Spinal cord (tissue), 10 donors: ENCODE results near the gene PCBD2. TPM values are rescaled to one million over a fixed set of nuclear protein-coding genes. Genes with fewer than 3 reads are reported as not detected.

Experiments
- DNase-seq, 6 donors: peaks; one replicate each; pipeline versions ENCODE4 v3.0.0 to v3.0.0-alpha.2; 2013 to 2015; ENCODE audit warnings: low spot score in 6 of 6, low read depth in 4 of 6
- H3K27ac ChIP-seq: one replicate; pipeline ENCODE4 v1.5.1; 2013; ENCODE audit warnings: low read depth, low read length, control low read depth
- H3K27me3 ChIP-seq: one replicate; pipeline ENCODE4 v1.6.1; 2013; ENCODE audit warnings: low read length; ENCODE audit not compliant: control insufficient read depth, insufficient read depth
- H3K36me3 ChIP-seq: one replicate; pipeline ENCODE4 v1.6.1; 2013; ENCODE audit warnings: low read length; ENCODE audit not compliant: control insufficient read depth, insufficient read depth
- H3K4me1 ChIP-seq: one replicate; pipeline ENCODE4 v1.6.1; 2013; ENCODE audit warnings: low read length; ENCODE audit not compliant: control insufficient read depth, insufficient read depth
- H3K4me3 ChIP-seq: one replicate; pipeline ENCODE4 v1.5.1; 2013; ENCODE audit warnings: low read depth, low read length, control low read depth
- H3K9me3 ChIP-seq: one replicate; pipeline ENCODE4 v1.6.1; 2013; ENCODE audit warnings: low read length; ENCODE audit not compliant: control insufficient read depth, insufficient read depth
- WGBS: methylation state at CpG from one replicate; pipeline ENCODE4 v1.1.5; 2013; ENCODE audit warnings: missing lambda C conversion rate; ENCODE audit not compliant: insufficient coverage; 5-methylcytosine and 5-hydroxymethylcytosine counted together
- polyA plus RNA-seq, 2 donors: library from polyadenylated mRNA; unstranded; fragments of 120-200 nt; gene quantifications; one replicate each; pipeline ENCODE4 v1.2.1, GENCODE V29; 2013; ENCODE audit not compliant: insufficient read length in 2 of 2
- total RNA-seq, 2 donors: library from RNA; depleted of rRNA in 1 of 2; stranded (reverse); fragments of 120-200 nt in 1 of 2; fragments of >200 nt in 1 of 2; gene quantifications; one replicate each; pipeline versions ENCODE4 v1.2.3 to v1.2.4, GENCODE V29; 2013 to 2014
- donor health status: healthy.

Gene PCBD2
- total and polyA plus RNA-seq, 4 donors, result 9.4 to 12.9 (median 11.4) TPM

DNA sequence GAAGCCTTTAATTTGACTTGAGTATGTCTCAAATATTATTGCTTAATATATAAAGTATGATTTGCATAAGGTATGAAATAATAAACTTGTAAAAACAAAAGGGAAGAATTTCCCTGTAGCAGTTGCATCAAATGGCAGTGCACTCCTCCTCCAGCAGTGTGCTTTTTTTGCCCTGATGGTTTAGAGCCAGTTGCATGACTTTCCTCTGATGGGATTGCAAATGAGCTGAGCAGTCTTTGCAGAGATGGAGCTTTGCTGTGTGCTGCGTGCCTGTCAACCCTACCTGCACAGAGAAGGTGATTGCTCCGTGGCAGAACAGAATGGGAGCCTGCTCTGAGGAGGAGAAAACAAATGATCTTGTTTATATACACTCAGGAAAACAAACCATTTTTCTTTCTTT, 40.1 kb downstream of the PCBD2 start:
- no peaks in the 10 kb centered on the region for H3K9me3 ChIP-seq
- no peak overlapping the region for H3K4me3 ChIP-seq
- DNase-seq, result peak in 1 of 6 donors; percentile 27
- no peaks in the 10 kb centered on the region for H3K27me3 ChIP-seq
- no CpG with 5 or more reads among the region's 2 CpGs for WGBS
- H3K36me3 ChIP-seq, result peaks cover 2% of the 10 kb centered on the region
- H3K4me1 ChIP-seq, result no peaks in the 10 kb centered on the region
- no peak overlapping the region for H3K27ac ChIP-seq

- Histone ChIP-seq H3K4me3 (no peak overlapping the region), H3K4me1 (no peaks in the 10 kb centered on the region), H3K27ac (no peak overlapping the region), H3K36me3 (no peaks in the 10 kb centered on the region), H3K9me3 (peaks cover 1% of the 10 kb centered on the region), H3K27me3 (no peaks in the 10 kb centered on the region)
- 94% methylated on average over 2 of the region's 5 CpGs for WGBS
- no peak for DNase-seq
Measured at GRCh38 chr5:134948911-134949310, 44.0 kb downstream of the PCBD2 start.

GRCh38 chr5:134949316-134949715, 44.4 kb downstream of the PCBD2 start:
- H3K9me3 ChIP-seq, result peaks cover 5% of the 10 kb centered on the region
- H3K27me3 ChIP-seq, result no peaks in the 10 kb centered on the region
- no peaks in the 10 kb centered on the region for H3K4me1 ChIP-seq
- no peak overlapping the region for H3K27ac ChIP-seq
- H3K36me3 ChIP-seq, result no peaks in the 10 kb centered on the region
- WGBS, result 84% methylated on average over 5 of the region's 5 CpGs
- no peak for DNase-seq
- H3K4me3 ChIP-seq, result no peak overlapping the region

GRCh38 chr5:134957920-134958608, 53.1 kb downstream of the PCBD2 start:
- Histone ChIP-seq H3K27ac (no peak overlapping the region), H3K36me3 (peaks cover 5% of the 10 kb centered on the region), H3K4me1 (no peaks in the 10 kb centered on the region), H3K9me3 (peaks cover 5% of the 10 kb centered on the region), H3K4me3 (no peak overlapping the region), H3K27me3 (no peaks in the 10 kb centered on the region)
- no peak for DNase-seq
- WGBS, result 75% methylated on average over 3 of the region's 4 CpGs

DNA sequence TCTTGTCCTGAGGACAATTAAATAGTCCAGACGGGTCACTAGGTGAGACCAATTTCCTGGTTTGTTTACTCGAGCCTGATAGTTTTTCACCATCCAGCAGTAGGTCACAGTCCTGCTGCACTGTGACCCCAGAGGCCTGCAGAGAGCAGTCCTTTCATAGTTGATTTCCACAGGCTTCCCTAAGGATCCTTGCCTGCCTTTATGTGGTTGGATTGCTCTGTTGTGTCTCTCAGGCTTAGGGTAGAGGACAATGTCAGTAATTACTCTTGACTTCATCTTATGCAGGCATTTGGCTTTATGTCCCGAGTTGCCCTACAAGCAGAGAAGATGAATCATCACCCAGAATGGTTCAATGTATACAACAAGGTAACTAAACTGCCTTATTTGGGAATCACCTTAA, 53.8 kb downstream of the PCBD2 start:
- Histone ChIP-seq H3K36me3 (peaks cover 5% of the 10 kb centered on the region), H3K4me1 (no peaks in the 10 kb centered on the region), H3K4me3 (no peak overlapping the region), H3K27me3 (no peaks in the 10 kb centered on the region), H3K9me3 (peaks cover 5% of the 10 kb centered on the region), H3K27ac (no peak overlapping the region)
- WGBS, result 6% methylated on average over 2 of the region's 3 CpGs
- DNase-seq, result no peak

DNA sequence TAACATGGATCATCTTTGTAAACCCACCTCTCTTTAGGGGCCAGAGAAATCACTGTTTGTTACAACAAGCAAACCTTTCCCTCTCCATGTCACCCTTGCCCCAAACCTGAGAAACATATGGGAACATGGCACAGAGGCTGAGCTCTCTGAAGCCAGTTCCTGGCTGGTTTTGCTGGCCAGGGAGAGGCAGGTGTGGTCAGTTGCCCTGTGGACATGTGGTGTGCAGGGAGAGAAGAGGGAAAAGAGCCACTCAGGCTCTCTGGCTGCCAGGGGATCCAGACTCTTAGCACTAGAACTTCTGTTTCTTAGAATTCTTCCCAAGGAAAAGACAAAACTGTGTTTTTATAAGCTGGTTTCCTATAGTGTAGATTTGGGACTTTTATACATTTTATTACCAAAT, 58.2 kb downstream of the PCBD2 start:
- H3K4me1 ChIP-seq, result no peaks in the 10 kb centered on the region
- no peak overlapping the region for H3K4me3 ChIP-seq
- no peak for DNase-seq
- no peaks in the 10 kb centered on the region for H3K27me3 ChIP-seq
- no peak overlapping the region for H3K27ac ChIP-seq
- no peaks in the 10 kb centered on the region for H3K9me3 ChIP-seq
- peaks cover 5% of the 10 kb centered on the region for H3K36me3 ChIP-seq

DNA sequence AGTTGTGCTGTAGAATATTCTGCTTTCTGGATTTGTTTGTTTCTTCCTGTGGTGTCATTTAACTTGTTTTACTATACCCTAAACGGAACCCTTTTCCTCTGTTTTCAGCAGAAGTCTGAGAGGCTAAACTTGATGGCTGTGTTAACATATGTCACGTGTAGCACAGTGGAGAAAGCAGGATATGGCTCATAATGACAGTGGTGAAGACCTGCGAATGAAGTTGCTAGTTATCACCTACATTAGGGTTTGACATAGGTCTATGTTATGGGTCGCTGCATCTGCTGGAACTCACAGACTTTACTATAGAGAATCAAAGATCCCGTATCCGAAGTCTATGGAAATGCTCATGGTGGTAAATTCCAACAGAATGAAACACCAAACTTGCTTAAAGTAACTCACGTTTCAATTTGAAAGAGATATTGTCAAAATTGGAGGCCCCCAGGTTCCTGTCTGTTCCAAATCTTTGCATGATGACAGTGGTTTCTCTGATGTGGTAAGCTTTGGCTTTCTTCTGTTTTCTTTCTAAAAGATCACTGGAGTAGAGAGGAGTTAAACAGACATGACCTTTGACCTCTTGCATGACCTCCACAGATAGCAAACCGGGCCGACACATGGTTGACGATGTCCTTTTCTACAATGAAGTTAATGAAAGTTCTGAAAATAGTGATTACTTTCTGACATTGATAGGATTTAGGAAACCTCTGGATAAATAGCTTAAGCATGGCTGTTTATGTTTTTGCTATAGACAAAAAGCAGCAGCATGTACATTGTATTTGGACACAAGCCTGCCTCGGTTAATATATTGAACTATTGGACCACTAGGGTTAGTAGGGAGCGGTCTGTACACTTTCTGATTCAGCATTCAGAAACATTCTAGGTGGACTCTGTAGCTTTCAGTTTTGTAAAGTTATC, 59.7 kb downstream of the PCBD2 start:
- Histone ChIP-seq H3K27ac (no peak overlapping the region), H3K4me3 (no peak overlapping the region), H3K27me3 (no peaks in the 10 kb centered on the region), H3K4me1 (no peaks in the 10 kb centered on the region), H3K9me3 (no peaks in the 10 kb centered on the region), H3K36me3 (peaks cover 5% of the 10 kb centered on the region)
- no peak for DNase-seq
- 84% methylated on average over 9 of the region's 12 CpGs for WGBS

- DNase-seq, result no peak
- Histone ChIP-seq H3K9me3 (no peaks in the 10 kb centered on the region), H3K27me3 (no peaks in the 10 kb centered on the region), H3K27ac (no peak overlapping the region), H3K4me3 (no peak overlapping the region), H3K36me3 (peaks cover 5% of the 10 kb centered on the region), H3K4me1 (no peaks in the 10 kb centered on the region)
- 94% methylated on average over 3 of the region's 3 CpGs for WGBS
Measured at GRCh38 chr5:134965271-134965825, 60.4 kb downstream of the PCBD2 start.

DNA sequence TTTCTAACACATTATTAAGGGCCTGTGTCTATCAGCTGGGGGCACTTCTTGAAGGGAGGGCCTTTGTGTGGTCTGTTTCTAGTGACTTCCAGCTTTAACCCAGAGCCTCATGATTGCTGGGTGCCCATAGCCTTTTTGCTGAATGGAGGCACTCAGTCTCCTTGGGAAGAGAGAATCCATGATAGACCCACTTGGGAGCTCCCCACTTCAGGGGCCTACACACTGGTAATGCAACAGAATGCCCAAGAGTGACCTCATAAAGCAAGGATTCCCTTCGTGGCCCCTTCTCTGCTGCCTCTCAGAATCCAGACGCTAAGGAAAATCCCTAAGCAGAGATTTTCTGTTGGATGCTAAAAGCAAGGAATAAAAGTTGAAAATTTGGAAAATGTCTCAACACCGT, 62.7 kb downstream of the PCBD2 start, which contains the start of gene CATSPER3:
Gene CATSPER3 (plus strand): TSS at position 301 of the 400 bp plus-strand sequence. CDS start 85 bp downstream, at position 386.
- H3K4me3 ChIP-seq, result no peak within 1 kb of the TSS
- H3K36me3 ChIP-seq, result peaks cover 3% of the 10 kb centered on the region
- DNase-seq, result no peak
- no peak within 1 kb of the TSS for H3K27ac ChIP-seq
- no peaks in the 10 kb centered on the region for H3K9me3 ChIP-seq
- no peaks in the 10 kb centered on the region for H3K4me1 ChIP-seq
- no peaks in the 10 kb centered on the region for H3K27me3 ChIP-seq
- WGBS, result 100% methylated on average over 1 of the region's 3 CpGs
